Mammary epithelial cell (primary cell): Measurements from ENCODE around the gene TPP2.

Experiments
- EZH2 ChIP-seq: IDR thresholded peaks from 2 replicates; pipeline ENCODE4 v1.6.1; 2012; ENCODE audit warnings: low read length, inconsistent platforms, borderline replicate concordance
- TF ChIP-seq, protein P1 (sequence below), 2 donors: IDR thresholded peaks in 1 of 2; conservative IDR thresholded peaks in 1 of 2; 2 replicates each; pipeline ENCODE4 v1.5.1; 2011 to 2012; ENCODE audit warnings: inconsistent platforms in 2 of 2, low read length in 2 of 2, mild to moderate bottlenecking in 2 of 2, control low read depth in 1 of 2, low read depth in 1 of 2; ENCODE audit not compliant: insufficient read depth in 1 of 2; ENCODE audit errors: extremely low read depth in 1 of 2

DNA sequence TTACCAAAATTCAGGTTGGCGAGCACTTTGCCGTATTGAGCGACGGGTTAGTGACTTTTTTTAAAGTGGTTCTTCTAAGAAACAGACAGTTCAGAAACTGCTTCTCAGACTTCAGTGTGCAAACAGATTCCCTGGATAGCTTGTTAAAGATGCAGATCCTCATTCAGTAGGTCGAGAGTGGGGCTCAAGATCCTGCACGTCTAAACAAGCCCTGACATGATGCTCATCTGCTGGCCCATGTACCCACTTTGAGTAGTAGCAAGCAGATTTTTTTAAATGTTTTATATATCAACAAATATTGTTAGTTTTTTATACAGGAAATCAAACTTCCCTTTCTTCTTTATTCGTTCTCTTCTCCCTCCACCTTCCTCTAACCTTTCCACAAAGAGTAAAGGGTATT lies 90.7 kb downstream of the TPP2 start:
- TF ChIP-seq, protein P1, sequence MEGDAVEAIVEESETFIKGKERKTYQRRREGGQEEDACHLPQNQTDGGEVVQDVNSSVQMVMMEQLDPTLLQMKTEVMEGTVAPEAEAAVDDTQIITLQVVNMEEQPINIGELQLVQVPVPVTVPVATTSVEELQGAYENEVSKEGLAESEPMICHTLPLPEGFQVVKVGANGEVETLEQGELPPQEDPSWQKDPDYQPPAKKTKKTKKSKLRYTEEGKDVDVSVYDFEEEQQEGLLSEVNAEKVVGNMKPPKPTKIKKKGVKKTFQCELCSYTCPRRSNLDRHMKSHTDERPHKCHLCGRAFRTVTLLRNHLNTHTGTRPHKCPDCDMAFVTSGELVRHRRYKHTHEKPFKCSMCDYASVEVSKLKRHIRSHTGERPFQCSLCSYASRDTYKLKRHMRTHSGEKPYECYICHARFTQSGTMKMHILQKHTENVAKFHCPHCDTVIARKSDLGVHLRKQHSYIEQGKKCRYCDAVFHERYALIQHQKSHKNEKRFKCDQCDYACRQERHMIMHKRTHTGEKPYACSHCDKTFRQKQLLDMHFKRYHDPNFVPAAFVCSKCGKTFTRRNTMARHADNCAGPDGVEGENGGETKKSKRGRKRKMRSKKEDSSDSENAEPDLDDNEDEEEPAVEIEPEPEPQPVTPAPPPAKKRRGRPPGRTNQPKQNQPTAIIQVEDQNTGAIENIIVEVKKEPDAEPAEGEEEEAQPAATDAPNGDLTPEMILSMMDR (conservative IDR thresholded peaks at IDR 0.05 in 1 of 2, IDR thresholded peaks at IDR 0.05 in 1 of 2; ENCODE audit: extremely low read depth in 1 of 2, insufficient read depth in 1 of 2, low read depth in 1 of 2, low read length in 2 of 2): no peak
- TF ChIP-seq EZH2: no peak
